ENCODE data around the gene RPL39L. TPM values are rescaled to one million over a fixed set of nuclear protein-coding genes. Genes with fewer than 3 reads are reported as not detected.
"Not testable (repeated sequence)": the region's sequence is repeated elsewhere in the genome, so short reads cannot be mapped to it uniquely, and the experiment has no call there.

The RPL39L gene
- total RNA-seq, 1 experiment from 2014 or later, result 62.6 TPM

GRCh38 chr3:187139895-187140253, 578 bp upstream of the RPL39L start:
- DNase-seq (ENCODE audit: low read depth), result no peak

- peak; percentile 68 for DNase-seq (ENCODE audit: low read depth)
These were observed 2.4 kb downstream of the RPL39L start for GRCh38 chr3:187136936-187137335.

GRCh38 chr3:187136337-187136736, 3.0 kb downstream of the RPL39L start:
- DNase-seq (ENCODE audit: low read depth), result no peak

GRCh38 chr3:187135172-187135690, 4.1 kb downstream of the RPL39L start:
- DNase-seq (ENCODE audit: low read depth), result not testable (repeated sequence)

GRCh38 chr3:187133181-187133580, 6.1 kb downstream of the RPL39L start:
- not testable (repeated sequence) for DNase-seq (ENCODE audit: low read depth)

GRCh38 chr3:187132666-187133065, 6.6 kb downstream of the RPL39L start:
- no peak for DNase-seq (ENCODE audit: low read depth)

GRCh38 chr3:187131981-187132380, 7.3 kb downstream of the RPL39L start:
- DNase-seq (ENCODE audit: low read depth), result no peak

- DNase-seq (ENCODE audit: low read depth), result peak; percentile 46
These were observed 8.8 kb downstream of the RPL39L start for GRCh38 chr3:187130346-187131066.

GRCh38 chr3:187125319-187126031, 13.8 kb downstream of the RPL39L start:
- no peak for DNase-seq (ENCODE audit: low read depth)

GRCh38 chr3:187122261-187122660, 17.0 kb downstream of the RPL39L start:
- no peak for DNase-seq (ENCODE audit: low read depth)

GRCh38 chr3:187120326-187120725, 19.0 kb downstream of the RPL39L start:
- no peak for DNase-seq (ENCODE audit: low read depth)

GRCh38 chr3:187114511-187114910, 24.8 kb downstream of the RPL39L start:
- no peak for DNase-seq (ENCODE audit: low read depth)

- DNase-seq (ENCODE audit: low read depth), result no peak
These were observed 26.1 kb downstream of the RPL39L start for GRCh38 chr3:187112934-187113793.

GRCh38 chr3:187110156-187110555, 29.1 kb downstream of the RPL39L start:
- DNase-seq (ENCODE audit: low read depth), result no peak

- no peak for DNase-seq (ENCODE audit: low read depth)
These were observed 31.3 kb downstream of the RPL39L start for GRCh38 chr3:187107989-187108388.

- no peak for DNase-seq (ENCODE audit: low read depth)
These were observed 33.6 kb downstream of the RPL39L start for GRCh38 chr3:187105700-187106099.

- peak; percentile 55 for DNase-seq (ENCODE audit: low read depth)
These were observed 34.4 kb downstream of the RPL39L start for GRCh38 chr3:187104933-187105332.

GRCh38 chr3:187104342-187104741, 35.0 kb downstream of the RPL39L start:
- DNase-seq (ENCODE audit: low read depth), result no peak

- no peak for DNase-seq (ENCODE audit: low read depth)
These were observed 36.0 kb downstream of the RPL39L start for GRCh38 chr3:187103251-187103650.

GRCh38 chr3:187102073-187102634, 37.1 kb downstream of the RPL39L start:
- no peak for DNase-seq (ENCODE audit: low read depth)

GRCh38 chr3:187101184-187102072, 37.9 kb downstream of the RPL39L start:
- peak; percentile 82 for DNase-seq (ENCODE audit: low read depth)

Data from Daoy (cell line).